HG03439 (cell line): ENCODE measurements around the gene ARPC5L.
A peak's percentile ranks its signal among the peaks of the same experiment; 100 is the strongest.

ENCODE experiments used
- ATAC-seq: cut with Tn5 transposase; IDR thresholded peaks from one replicate; pipeline ENCODE4 v1.9.1; 2021; ENCODE audit warnings: mild to moderate bottlenecking, moderate library complexity; ENCODE audit not compliant: unreplicated experiment

Gene ARPC5L

GRCh38 chr9:124863371-124863871 lies 1.5 kb downstream of the ARPC5L start:
- ATAC-seq: no peak

- ATAC-seq: peak; percentile 56
These were observed 6.9 kb downstream of the ARPC5L start for GRCh38 chr9:124868511-124869465.

GRCh38 chr9:124869466-124869985 lies 7.6 kb downstream of the ARPC5L start:
- peak; percentile 17 for ATAC-seq

GRCh38 chr9:124869986-124870560 lies 8.1 kb downstream of the ARPC5L start:
- ATAC-seq: peak; percentile 35

GRCh38 chr9:124870723-124871122 lies 8.8 kb downstream of the ARPC5L start:
- no peak for ATAC-seq

GRCh38 chr9:124871156-124871561 lies 9.2 kb downstream of the ARPC5L start:
- no peak for ATAC-seq

GRCh38 chr9:124873664-124874063 lies 11.7 kb downstream of the ARPC5L start:
- ATAC-seq: no peak

GRCh38 chr9:124875501-124875900 lies 13.6 kb downstream of the ARPC5L start:
- ATAC-seq: no peak

- ATAC-seq: no peak
These were observed 15.3 kb downstream of the ARPC5L start for GRCh38 chr9:124877021-124877782.

GRCh38 chr9:124878021-124878420 lies 16.1 kb downstream of the ARPC5L start:
- ATAC-seq: no peak

GRCh38 chr9:124878518-124878917 lies 16.6 kb downstream of the ARPC5L start:
- no peak for ATAC-seq

GRCh38 chr9:124879226-124879625 lies 17.3 kb downstream of the ARPC5L start:
- ATAC-seq: no peak

GRCh38 chr9:124880501-124880900 lies 18.6 kb downstream of the ARPC5L start:
- ATAC-seq: no peak

GRCh38 chr9:124881138-124881743 lies 19.3 kb downstream of the ARPC5L start:
- no peak for ATAC-seq

GRCh38 chr9:124882231-124882630 lies 20.3 kb downstream of the ARPC5L start:
- ATAC-seq: no peak

- no peak for ATAC-seq
These were observed 22.4 kb downstream of the ARPC5L start for GRCh38 chr9:124884376-124884775.

- no peak for ATAC-seq
These were observed 23.6 kb downstream of the ARPC5L start for GRCh38 chr9:124885551-124885950.

- no peak for ATAC-seq
These were observed 24.5 kb downstream of the ARPC5L start for GRCh38 chr9:124886461-124886860.

GRCh38 chr9:124886866-124887492 lies 25.0 kb downstream of the ARPC5L start:
- no peak for ATAC-seq

- no peak for ATAC-seq
These were observed 25.9 kb downstream of the ARPC5L start for GRCh38 chr9:124887832-124888231.
